ENCODE measurements around the gene TRIM46.

The TRIM46 gene

DNA sequence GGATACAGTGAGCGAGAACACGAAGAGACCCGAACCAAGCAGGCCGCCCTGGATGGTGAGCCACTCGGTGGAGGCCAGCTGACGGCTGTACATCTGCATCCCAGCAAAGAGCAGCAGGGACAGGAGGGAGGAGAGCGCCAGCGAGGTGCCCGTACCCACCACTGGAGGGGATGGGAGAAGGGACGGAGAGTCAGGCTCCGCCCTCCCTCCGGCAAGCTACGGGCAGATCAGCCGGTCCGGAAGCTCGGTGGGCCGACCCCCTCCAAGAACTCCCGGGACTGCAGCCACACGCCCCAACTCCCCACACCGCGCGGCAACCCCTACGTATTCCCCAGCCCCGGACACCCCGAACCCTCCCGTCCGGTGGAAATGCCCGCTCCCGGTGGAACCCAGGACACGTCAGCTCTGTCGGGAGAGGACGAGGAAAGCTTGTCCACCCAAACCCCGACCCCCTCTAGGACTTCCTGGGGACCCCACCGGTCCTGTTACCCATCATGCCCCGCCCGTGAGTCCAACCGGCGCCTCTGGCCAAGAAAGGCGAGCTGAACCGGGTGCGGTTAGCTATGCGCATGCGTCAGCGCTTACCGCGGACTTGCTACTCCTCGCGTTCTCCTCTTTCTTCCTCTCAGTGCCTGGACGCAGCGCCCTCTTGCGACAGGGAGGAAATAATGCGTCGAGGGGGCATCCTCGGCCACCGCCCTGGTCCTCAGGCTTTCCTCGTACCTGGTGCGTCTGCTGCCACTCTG is 744 bp upstream of the TRIM46 start, which contains the start of gene KRTCAP2:
Gene KRTCAP2, minus strand, starts transcription at position 573 of the 746 bp plus-strand sequence. Its CDS starts 80 bp downstream, at position 493.
- in situ Hi-C loops (cut with MboI; ENCODE audit: low sequenced_read_pairs, unreplicated experiment), result no loop called here
- TF ChIP-seq, protein P1, sequence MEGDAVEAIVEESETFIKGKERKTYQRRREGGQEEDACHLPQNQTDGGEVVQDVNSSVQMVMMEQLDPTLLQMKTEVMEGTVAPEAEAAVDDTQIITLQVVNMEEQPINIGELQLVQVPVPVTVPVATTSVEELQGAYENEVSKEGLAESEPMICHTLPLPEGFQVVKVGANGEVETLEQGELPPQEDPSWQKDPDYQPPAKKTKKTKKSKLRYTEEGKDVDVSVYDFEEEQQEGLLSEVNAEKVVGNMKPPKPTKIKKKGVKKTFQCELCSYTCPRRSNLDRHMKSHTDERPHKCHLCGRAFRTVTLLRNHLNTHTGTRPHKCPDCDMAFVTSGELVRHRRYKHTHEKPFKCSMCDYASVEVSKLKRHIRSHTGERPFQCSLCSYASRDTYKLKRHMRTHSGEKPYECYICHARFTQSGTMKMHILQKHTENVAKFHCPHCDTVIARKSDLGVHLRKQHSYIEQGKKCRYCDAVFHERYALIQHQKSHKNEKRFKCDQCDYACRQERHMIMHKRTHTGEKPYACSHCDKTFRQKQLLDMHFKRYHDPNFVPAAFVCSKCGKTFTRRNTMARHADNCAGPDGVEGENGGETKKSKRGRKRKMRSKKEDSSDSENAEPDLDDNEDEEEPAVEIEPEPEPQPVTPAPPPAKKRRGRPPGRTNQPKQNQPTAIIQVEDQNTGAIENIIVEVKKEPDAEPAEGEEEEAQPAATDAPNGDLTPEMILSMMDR (IDR thresholded peaks at IDR 0.05; ENCODE audit: borderline replicate concordance, control extremely low read depth, extremely low read depth, insufficient read depth, missing control alignments), result peak; percentile 97
- peak; percentile 98 for DNase-seq (ENCODE audit: low spot score)

DNA sequence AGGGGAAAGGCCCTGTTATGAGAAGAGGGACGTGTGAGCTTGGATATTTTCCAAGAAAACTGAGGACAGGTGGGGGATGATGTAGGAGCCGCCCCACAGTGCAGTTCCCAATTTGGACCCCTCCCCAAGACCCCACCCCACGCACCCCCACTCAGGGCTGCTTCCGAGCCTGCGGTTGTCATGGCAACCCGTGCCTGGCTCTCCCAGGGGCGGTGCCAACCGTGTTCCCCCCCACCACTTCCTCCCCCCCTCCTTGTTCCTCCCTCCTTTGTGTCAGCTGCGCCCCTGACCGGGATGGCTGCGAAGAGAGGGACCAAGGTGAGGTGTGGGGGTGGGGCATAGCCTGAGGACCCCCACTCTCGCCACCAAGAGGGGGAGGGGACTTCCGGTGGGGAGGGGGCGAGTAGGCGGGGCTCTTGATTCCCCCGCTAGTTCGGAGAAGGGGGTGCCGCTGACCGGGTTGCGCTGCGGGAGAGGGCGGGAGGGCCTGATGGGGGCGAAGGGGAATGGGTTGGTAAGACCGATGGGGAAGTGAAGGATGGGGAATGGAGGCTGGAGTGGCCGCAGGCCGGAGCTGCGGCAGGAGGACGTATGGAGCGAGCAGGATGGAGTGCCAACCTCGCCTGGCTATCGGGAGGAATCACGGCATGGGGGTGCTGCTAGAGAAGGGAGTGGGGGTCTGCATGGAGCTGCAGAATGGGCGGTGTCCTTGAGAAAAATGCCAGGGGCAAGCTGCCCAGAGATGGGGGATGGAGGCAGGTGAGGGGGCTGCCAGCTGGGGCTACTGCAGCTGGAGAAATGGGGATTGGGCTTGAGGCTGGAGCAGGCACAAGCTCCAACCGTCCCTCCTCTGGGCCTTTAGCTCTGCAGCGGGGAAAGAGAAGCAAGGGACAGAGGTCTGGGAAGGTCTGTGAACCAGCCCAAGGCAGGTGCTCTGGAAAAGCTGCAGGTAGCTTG is 953 bp downstream of the TRIM46 start:
- TF ChIP-seq, protein P1 (IDR thresholded peaks at IDR 0.05; ENCODE audit: borderline replicate concordance, control extremely low read depth, extremely low read depth, insufficient read depth, missing control alignments), result no peak
- in situ Hi-C loops (cut with MboI; ENCODE audit: low sequenced_read_pairs, unreplicated experiment), result no loop called here
- no peak for DNase-seq (ENCODE audit: low spot score)

DNA sequence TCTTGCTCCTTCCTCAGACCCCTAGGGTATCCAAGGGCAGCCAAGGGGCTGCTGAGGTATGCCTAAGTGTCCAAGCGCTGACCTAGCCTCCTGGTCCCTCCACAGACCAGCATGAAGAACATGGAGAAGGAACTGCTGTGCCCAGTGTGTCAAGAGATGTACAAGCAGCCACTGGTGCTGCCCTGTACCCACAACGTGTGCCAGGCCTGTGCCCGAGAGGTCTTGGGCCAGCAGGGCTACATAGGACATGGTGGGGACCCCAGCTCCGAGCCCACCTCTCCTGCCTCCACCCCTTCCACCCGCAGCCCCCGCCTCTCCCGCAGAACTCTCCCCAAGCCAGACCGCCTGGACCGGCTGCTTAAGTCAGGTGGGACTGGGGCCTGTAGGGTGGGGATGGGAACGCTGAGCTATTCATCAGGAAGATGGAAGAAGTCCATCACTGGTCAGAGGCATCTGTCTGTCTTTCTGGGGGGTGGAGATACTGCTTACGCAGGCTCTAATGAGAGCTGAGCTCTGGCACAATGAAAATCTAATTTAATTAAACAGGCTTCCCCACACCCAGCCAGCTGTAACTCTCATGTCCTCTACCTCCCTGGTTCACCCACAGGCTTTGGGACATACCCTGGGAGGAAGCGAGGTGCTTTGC is 1.8 kb downstream of the TRIM46 start:
- DNase-seq (ENCODE audit: low spot score), result no peak
- in situ Hi-C loops (cut with MboI; ENCODE audit: low sequenced_read_pairs, unreplicated experiment), result no loop called here
- TF ChIP-seq, protein P1 (IDR thresholded peaks at IDR 0.05; ENCODE audit: borderline replicate concordance, control extremely low read depth, extremely low read depth, insufficient read depth, missing control alignments), result no peak

DNA sequence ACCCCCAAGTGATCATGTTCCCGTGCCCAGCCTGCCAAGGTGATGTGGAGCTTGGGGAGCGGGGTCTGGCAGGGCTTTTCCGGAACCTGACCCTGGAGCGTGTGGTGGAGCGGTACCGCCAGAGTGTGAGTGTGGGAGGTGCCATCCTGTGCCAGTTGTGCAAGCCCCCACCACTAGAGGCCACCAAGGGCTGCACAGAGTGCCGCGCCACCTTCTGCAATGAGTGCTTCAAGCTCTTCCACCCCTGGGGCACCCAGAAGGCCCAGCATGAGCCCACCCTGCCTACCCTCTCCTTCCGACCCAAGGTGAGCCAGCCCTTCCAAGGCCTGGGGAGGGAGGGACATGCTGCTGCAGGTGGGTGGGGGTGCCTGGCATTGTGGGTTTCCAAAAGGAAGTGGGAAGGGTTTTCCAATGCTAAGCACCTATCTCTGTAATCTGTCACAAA is 2.3 kb downstream of the TRIM46 start:
- no peak for DNase-seq (ENCODE audit: low spot score)
- in situ Hi-C loops (cut with MboI; ENCODE audit: low sequenced_read_pairs, unreplicated experiment), result no loop called here
- TF ChIP-seq, protein P1 (IDR thresholded peaks at IDR 0.05; ENCODE audit: borderline replicate concordance, control extremely low read depth, extremely low read depth, insufficient read depth, missing control alignments), result no peak

DNA sequence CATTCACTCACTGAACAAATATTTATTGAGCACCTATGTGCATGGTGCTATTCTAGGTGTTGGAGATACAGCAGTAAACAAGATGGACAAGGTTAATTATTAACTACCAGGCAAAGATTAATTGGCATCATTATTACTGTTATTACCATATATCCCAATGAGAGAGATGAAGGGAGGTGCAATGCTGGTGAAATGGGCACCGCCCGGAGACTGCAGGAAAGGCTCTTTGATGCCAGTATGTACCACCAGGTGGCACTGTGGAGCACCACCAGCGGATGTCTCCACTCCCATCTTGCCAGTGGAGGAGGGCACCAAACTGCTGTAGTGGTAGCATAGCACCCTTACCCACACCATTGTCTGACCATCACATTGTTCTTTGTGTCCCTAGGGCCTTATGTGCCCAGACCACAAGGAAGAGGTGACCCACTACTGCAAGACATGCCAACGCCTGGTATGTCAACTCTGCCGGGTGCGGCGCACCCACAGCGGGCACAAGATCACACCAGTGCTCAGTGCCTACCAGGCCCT is 3.0 kb downstream of the TRIM46 start:
- in situ Hi-C loops (cut with MboI; ENCODE audit: low sequenced_read_pairs, unreplicated experiment), result no loop called here

More for the DNA sequence above, 3.0 kb downstream of the TRIM46 start:
- TF ChIP-seq, protein P1 (IDR thresholded peaks at IDR 0.05; ENCODE audit: borderline replicate concordance, control extremely low read depth, extremely low read depth, insufficient read depth, missing control alignments), result peak; percentile 75
- DNase-seq (ENCODE audit: low spot score), result peak; percentile 91

Data from GM13976 (cell line).